Activated CD4-positive, alpha-beta T cell treated with anti-CD3 and anti-CD28 coated beads, Interleukin-2, amount 10 ng/mL, durations not matched to agents 24 days and 14 days (primary cell): Measurements from ENCODE around the gene STPG3. TPM values are rescaled to one million over a fixed set of nuclear protein-coding genes. Genes with fewer than 3 reads are reported as not detected.

Source experiments
- total RNA-seq: library from RNA; stranded (reverse); gene quantifications from 2 replicates; pipeline ENCODE4 v1.2.3, GENCODE V29; 2022

The STPG3 gene
- total RNA-seq, 1 donor from 2014 or later: 0.54 TPM

Other genes starting within 250 kb of the STPG3 start
- gene ABCA2, start 223.0 kb upstream of the STPG3 start, total RNA-seq: 25.0 and 25.9 TPM in 2 replicates
- 0.09 TPM in 1 of 2 replicates, not detected in the other for gene FUT7, start 219.2 kb upstream of the STPG3 start, total RNA-seq
- 58.1 and 59.4 TPM in 2 replicates for gene NPDC1, start 205.1 kb upstream of the STPG3 start, total RNA-seq
- gene ENTPD2, start 197.2 kb upstream of the STPG3 start, total RNA-seq: 0.21 TPM in 1 of 2 replicates, not detected in the other
- gene SAPCD2, start 180.7 kb upstream of the STPG3 start, total RNA-seq: 22.8 and 23.8 TPM in 2 replicates
- 17.1 and 19.1 TPM in 2 replicates for gene UAP1L1, start 173.8 kb upstream of the STPG3 start, total RNA-seq
- gene MAN1B1, start 164.3 kb upstream of the STPG3 start, total RNA-seq: 49.7 and 50.1 TPM in 2 replicates
- 365 and 375 TPM in 2 replicates for gene DPP7, start 136.6 kb upstream of the STPG3 start, total RNA-seq
- 0.07 TPM in 1 of 2 replicates, not detected in the other for gene GRIN1, start 112.1 kb upstream of the STPG3 start, total RNA-seq
- not detected in 2 replicates for gene LRRC26, start 81.2 kb upstream of the STPG3 start, total RNA-seq
- gene TMEM210, start 79.2 kb upstream of the STPG3 start, total RNA-seq: not detected in 2 replicates
- gene ANAPC2, start 62.7 kb upstream of the STPG3 start, total RNA-seq: 57.4 and 58.7 TPM in 2 replicates
- gene SSNA1, start 62.6 kb upstream of the STPG3 start, total RNA-seq: 95.1 and 95.8 TPM in 2 replicates
- gene TPRN, start 50.5 kb upstream of the STPG3 start, total RNA-seq: 15.1 and 16.3 TPM in 2 replicates
- 38.8 and 39.3 TPM in 2 replicates for gene TMEM203, start 45.6 kb upstream of the STPG3 start, total RNA-seq
- gene NDOR1, start 45.6 kb upstream of the STPG3 start, total RNA-seq: 45.1 and 45.6 TPM in 2 replicates
- 12.8 and 15.2 TPM in 2 replicates for gene RNF208, start 29.0 kb upstream of the STPG3 start, total RNA-seq
- 0.54 and 0.68 TPM in 2 replicates for gene CYSRT1, start 26.1 kb upstream of the STPG3 start, total RNA-seq
- not detected in 2 replicates for gene RNF224, start 23.8 kb upstream of the STPG3 start, total RNA-seq
- gene SLC34A3, start 20.4 kb upstream of the STPG3 start, total RNA-seq: not detected in 2 replicates
- 292 and 299 TPM in 2 replicates for gene TUBB4B, start 10.0 kb upstream of the STPG3 start, total RNA-seq
- gene NELFB, start 4.0 kb downstream of the STPG3 start, total RNA-seq: 72.4 and 75.3 TPM in 2 replicates
- gene TOR4A, start 26.4 kb downstream of the STPG3 start, total RNA-seq: 10.3 and 11.4 TPM in 2 replicates
- 12.9 and 13.4 TPM in 2 replicates for gene NRARP, start 51.0 kb downstream of the STPG3 start, total RNA-seq
- 4.4 and 5.2 TPM in 2 replicates for gene EXD3, start 171.9 kb downstream of the STPG3 start, total RNA-seq
- gene NOXA1, start 172.1 kb downstream of the STPG3 start, total RNA-seq: 0.30 and 0.36 TPM in 2 replicates
- not detected in 2 replicates for gene ENTPD8, start 190.1 kb downstream of the STPG3 start, total RNA-seq
- 68.6 and 69.6 TPM in 2 replicates for gene NSMF, start 208.0 kb downstream of the STPG3 start, total RNA-seq